Tibial nerve (tissue), 4 donors: ENCODE results near the gene DLGAP1. TPM values are rescaled to one million over a fixed set of nuclear protein-coding genes. Genes with fewer than 3 reads are reported as not detected.

Experiments
- DNase-seq, 2 donors: peaks; one replicate each; pipeline ENCODE4 v3.0.0-alpha.2; 2019; ENCODE audit warnings: low spot score in 2 of 2
- H3K27ac ChIP-seq, 4 donors: fragments of 200-600 bp; sonication (generic) in 3 of 4; one replicate each; pipeline ENCODE4 v1.5.1; 2017 to 2019; ENCODE audit warnings: mild to moderate bottlenecking in 1 of 4
- H3K27me3 ChIP-seq, 2 donors: fragments of 200-600 bp; sonication (generic) in 1 of 2; one replicate each; pipeline versions ENCODE4 v1.5.1 to v1.6.0; 2017 to 2019
- H3K36me3 ChIP-seq, 3 donors: fragments of 200-600 bp; sonication (generic); one replicate each; pipeline ENCODE4 v1.5.1; 2018 to 2019
- H3K4me1 ChIP-seq, 4 donors: fragments of 200-600 bp; sonication (generic) in 3 of 4; one replicate each; pipeline ENCODE4 v1.5.1; 2017 to 2019
- H3K4me3 ChIP-seq, 4 donors: fragments of 200-600 bp; sonication (generic) in 3 of 4; one replicate each; pipeline ENCODE4 v1.5.1; 2017 to 2019; ENCODE audit warnings: mild to moderate bottlenecking in 1 of 4, moderate library complexity in 1 of 4
- H3K9me3 ChIP-seq, 4 donors: fragments of 200-600 bp; sonication (generic) in 3 of 4; one replicate each; pipeline ENCODE4 v1.5.1; 2017 to 2019
- EP300 ChIP-seq, 2 donors: sonication (generic); formaldehyde crosslinking; IDR thresholded peaks; one replicate each; pipeline ENCODE4 v1.6.1; 2017; ENCODE audit warnings: antibody characterized with exemption in 2 of 2, mild to moderate bottlenecking in 1 of 2
- POLR2A ChIP-seq, 2 donors: fragments of 450-650 bp; IDR thresholded peaks; one replicate each; pipeline ENCODE4 v1.6.1; 2017; ENCODE audit warnings: antibody characterized with exemption in 2 of 2, mild to moderate bottlenecking in 2 of 2, moderate library complexity in 2 of 2
- WGBS, 2 donors: methylation state at CpG; one replicate each; pipeline ENCODE4 v1.1.5; 2018; 5-methylcytosine and 5-hydroxymethylcytosine counted together
- total RNA-seq, 4 donors: library from RNA; depleted of rRNA; stranded (reverse); fragments of >200 nt; gene quantifications; one replicate each; pipeline ENCODE4 v1.1.0, GENCODE V29; 2016
- TF ChIP-seq, protein P1 (sequence below), 5 experiments: fragments of 200-600 bp in 3 of 5; fragments of 450-650 bp in 2 of 5; sonication (generic) in 3 of 5; IDR thresholded peaks; one replicate each; pipeline ENCODE4 v1.5.1; 2016 to 2019; ENCODE audit warnings: antibody characterized with exemption in 5 of 5, mild to moderate bottlenecking in 3 of 5, moderate library complexity in 2 of 5

The DLGAP1 gene
- total RNA-seq, 4 donors from 2014 or later = 1.5 to 18.3 (median 2.5) TPM

DNA sequence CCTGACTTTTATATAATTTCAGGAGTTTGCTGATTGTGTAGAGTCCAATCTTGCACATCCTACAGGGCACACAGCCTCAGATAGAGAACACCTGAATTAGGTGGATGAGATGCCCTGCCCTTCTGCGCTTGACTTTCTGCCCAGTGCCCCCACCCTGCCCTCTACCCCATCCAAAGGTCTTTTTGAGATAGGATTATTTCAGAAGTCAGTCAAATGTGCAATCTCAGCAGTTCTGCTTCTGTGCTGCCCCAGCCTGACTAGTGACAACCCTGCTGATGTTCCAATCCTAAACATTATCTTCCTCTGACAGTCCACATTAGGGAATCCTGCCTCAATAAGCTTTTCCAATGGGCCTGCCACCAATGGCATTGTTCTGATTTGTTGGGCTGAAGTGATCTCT lies 593.6 kb downstream of the DLGAP1 start:
- Histone ChIP-seq H3K36me3 (no peaks in the 10 kb centered on the region), H3K27me3 (no peaks in the 10 kb centered on the region), H3K4me3 (no peak overlapping the region), H3K4me1 (no peaks in the 10 kb centered on the region), H3K27ac (no peak overlapping the region), H3K9me3 (no peaks in the 10 kb centered on the region)
- TF ChIP-seq EP300 (IDR thresholded peaks at IDR 0.05) (no peak), POLR2A (IDR thresholded peaks at IDR 0.05) (no peak)
- TF ChIP-seq, protein P1, sequence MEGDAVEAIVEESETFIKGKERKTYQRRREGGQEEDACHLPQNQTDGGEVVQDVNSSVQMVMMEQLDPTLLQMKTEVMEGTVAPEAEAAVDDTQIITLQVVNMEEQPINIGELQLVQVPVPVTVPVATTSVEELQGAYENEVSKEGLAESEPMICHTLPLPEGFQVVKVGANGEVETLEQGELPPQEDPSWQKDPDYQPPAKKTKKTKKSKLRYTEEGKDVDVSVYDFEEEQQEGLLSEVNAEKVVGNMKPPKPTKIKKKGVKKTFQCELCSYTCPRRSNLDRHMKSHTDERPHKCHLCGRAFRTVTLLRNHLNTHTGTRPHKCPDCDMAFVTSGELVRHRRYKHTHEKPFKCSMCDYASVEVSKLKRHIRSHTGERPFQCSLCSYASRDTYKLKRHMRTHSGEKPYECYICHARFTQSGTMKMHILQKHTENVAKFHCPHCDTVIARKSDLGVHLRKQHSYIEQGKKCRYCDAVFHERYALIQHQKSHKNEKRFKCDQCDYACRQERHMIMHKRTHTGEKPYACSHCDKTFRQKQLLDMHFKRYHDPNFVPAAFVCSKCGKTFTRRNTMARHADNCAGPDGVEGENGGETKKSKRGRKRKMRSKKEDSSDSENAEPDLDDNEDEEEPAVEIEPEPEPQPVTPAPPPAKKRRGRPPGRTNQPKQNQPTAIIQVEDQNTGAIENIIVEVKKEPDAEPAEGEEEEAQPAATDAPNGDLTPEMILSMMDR (IDR thresholded peaks at IDR 0.05) = no peak
- WGBS, 2 donors = 94 to 100% methylated on average over 1 of the region's 1 CpG
- DNase-seq = no peak

DNA sequence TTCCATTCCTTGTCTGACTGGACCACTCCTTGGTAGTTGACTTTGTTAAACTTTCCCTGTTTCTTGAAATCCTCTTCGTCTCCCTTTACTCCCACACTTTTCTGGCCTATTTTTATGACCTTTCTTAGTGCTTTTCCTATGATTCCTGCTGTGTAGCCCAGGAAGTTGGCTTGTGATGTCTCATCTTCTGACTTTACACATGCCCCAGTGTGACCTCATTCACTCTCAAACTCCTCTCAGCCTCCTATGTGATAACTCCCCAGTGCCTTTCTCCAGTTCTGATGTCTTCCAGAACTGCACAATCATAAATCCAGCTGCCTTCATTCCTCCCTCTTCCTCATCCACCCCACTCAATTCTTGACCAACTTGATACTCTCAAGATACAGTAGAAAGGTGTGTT lies 597.6 kb downstream of the DLGAP1 start:
- H3K4me3 ChIP-seq = no peak overlapping the region
- DNase-seq = no peak
- no peaks in the 10 kb centered on the region for H3K36me3 ChIP-seq
- no peaks in the 10 kb centered on the region for H3K9me3 ChIP-seq
- H3K27ac ChIP-seq = no peak overlapping the region
- no peak for TF ChIP-seq POLR2A (IDR thresholded peaks at IDR 0.05)
- TF ChIP-seq, protein P1 (IDR thresholded peaks at IDR 0.05) = no peak
- no peak for TF ChIP-seq EP300 (IDR thresholded peaks at IDR 0.05)
- H3K4me1 ChIP-seq = no peaks in the 10 kb centered on the region
- no peaks in the 10 kb centered on the region for H3K27me3 ChIP-seq
- 44 to 53% methylated on average over 1 of the region's 1 CpG for WGBS, 2 donors

GRCh38 chr18:3855966-3856365 lies 599.1 kb downstream of the DLGAP1 start:
- peaks cover 0 to 3% (median 0%) of the 10 kb centered on the region in 4 donors for H3K9me3 ChIP-seq
- no peaks in the 10 kb centered on the region for H3K4me1 ChIP-seq
- TF ChIP-seq POLR2A (IDR thresholded peaks at IDR 0.05) (no peak), EP300 (IDR thresholded peaks at IDR 0.05) (no peak)
- TF ChIP-seq, protein P1 (IDR thresholded peaks at IDR 0.05) = no peak
- 63 to 73% methylated on average over 3 of the region's 3 CpGs for WGBS, 2 donors
- H3K27ac ChIP-seq = no peak overlapping the region
- no peaks in the 10 kb centered on the region for H3K27me3 ChIP-seq
- no peak overlapping the region for H3K4me3 ChIP-seq
- no peaks in the 10 kb centered on the region for H3K36me3 ChIP-seq
- no peak for DNase-seq

- no peak for TF ChIP-seq POLR2A (IDR thresholded peaks at IDR 0.05)
- TF ChIP-seq EP300 (IDR thresholded peaks at IDR 0.05) = no peak
- TF ChIP-seq, protein P1 (IDR thresholded peaks at IDR 0.05) = no peak
- peaks cover 0 to 3% (median 0%) of the 10 kb centered on the region in 4 donors for H3K9me3 ChIP-seq
- no peak overlapping the region for H3K27ac ChIP-seq
- WGBS, 2 donors = 75 to 82% methylated on average over 2 of the region's 2 CpGs
- no peaks in the 10 kb centered on the region for H3K4me1 ChIP-seq
- no peaks in the 10 kb centered on the region for H3K36me3 ChIP-seq
- no peaks in the 10 kb centered on the region for H3K27me3 ChIP-seq
- H3K4me3 ChIP-seq = no peak overlapping the region
- DNase-seq = no peak
Observed at GRCh38 chr18:3852321-3852720, 602.8 kb downstream of the DLGAP1 start.

DNA sequence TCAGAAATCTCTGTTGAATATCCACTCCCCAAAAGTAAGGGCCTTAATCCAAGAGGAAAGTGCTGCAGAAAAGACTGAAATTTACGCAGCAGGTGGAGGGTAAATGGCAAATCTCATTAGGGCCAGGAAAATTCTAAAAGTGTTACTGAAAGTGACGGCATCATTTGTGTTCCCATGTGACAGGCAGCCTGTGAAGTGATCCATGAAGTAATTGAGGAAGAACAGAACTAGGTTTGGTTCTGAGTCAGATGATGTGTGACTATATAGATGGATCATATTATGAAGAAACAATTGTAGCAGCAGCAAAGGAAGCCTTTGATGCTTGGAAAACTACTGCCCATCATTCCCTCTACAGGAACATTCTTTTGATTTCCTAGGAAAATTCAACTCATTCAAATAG lies 603.9 kb downstream of the DLGAP1 start:
- Histone ChIP-seq H3K27me3 (no peaks in the 10 kb centered on the region), H3K4me1 (no peaks in the 10 kb centered on the region), H3K9me3 (peaks cover 0 to 3% (median 0%) of the 10 kb centered on the region in 4 donors), H3K36me3 (no peaks in the 10 kb centered on the region), H3K27ac (no peak overlapping the region), H3K4me3 (no peak overlapping the region)
- WGBS, 2 donors = 94 to 96% methylated on average over 2 of the region's 2 CpGs
- TF ChIP-seq, protein P1 (IDR thresholded peaks at IDR 0.05) = no peak
- TF ChIP-seq POLR2A (IDR thresholded peaks at IDR 0.05) (no peak), EP300 (IDR thresholded peaks at IDR 0.05) (no peak)
- DNase-seq = no peak
